Panc1 (cell line): ENCODE data around the gene PIEZO1. TPM values are rescaled to one million over a fixed set of nuclear protein-coding genes. Genes with fewer than 3 reads are reported as not detected.

ENCODE experiments used
- ATAC-seq: fragments of 200-7000 bp; cut with Tn5 transposase; 2 replicates; pipeline ENCODE4 v1.9.1; 2020; ENCODE audit warnings: mild to moderate bottlenecking, moderate library complexity
- BruUV-seq: library from RNA; stranded (reverse); fragments of 400-500 nt; replicated peaks from 2 replicates; lab custom pipeline; 2021; lab: Mats Ljungman, UMichigan
- CTCF ChIA-PET: fragments of 300-600 bp; sonication (Branson Sonifier 250); formaldehyde crosslinking; loops from one replicate; lab custom pipeline; 2022; ENCODE audit warnings: antibody characterized with exemption; lab: Charles Lee
- POLR2A ChIA-PET: fragments of 300-600 bp; sonication (Branson Sonifier 250); formaldehyde crosslinking; loops from one replicate; lab custom pipeline; 2022; ENCODE audit warnings: antibody characterized with exemption; lab: Charles Lee
- DNase-seq: peaks from one replicate; pipeline ENCODE4 v3.0.0-alpha.2; 2010; ENCODE audit warnings: low read depth, low spot score
- H3K27ac ChIP-seq: 2 replicates; pipeline ENCODE4 v1.5.1; 2011; ENCODE audit warnings: mild to moderate bottlenecking, low read length, inconsistent platforms
- H3K27me3 ChIP-seq: fragments of 200-500 bp; sonication (Bioruptor generic); 2 replicates; pipeline ENCODE4 v1.6.0; 2014; ENCODE audit warnings: low read length, inconsistent platforms; ENCODE audit not compliant: control insufficient read depth, insufficient read depth
- H3K36me3 ChIP-seq: fragments of 200-500 bp; sonication (Bioruptor generic); 2 replicates; pipeline ENCODE4 v1.5.1; 2014; ENCODE audit warnings: inconsistent platforms, mild to moderate bottlenecking, low read length, moderate library complexity; ENCODE audit not compliant: control insufficient read depth, insufficient read depth
- H3K4me1 ChIP-seq: 2 replicates; pipeline ENCODE4 v1.5.1; 2011; ENCODE audit warnings: inconsistent platforms, mild to moderate bottlenecking, low read length, moderate library complexity; ENCODE audit not compliant: control insufficient read depth, insufficient read depth
- H3K4me3 ChIP-seq, 2 experiments: 2 replicates each; pipeline ENCODE4 v1.5.1; 2011 to 2012; ENCODE audit warnings: low read depth in 2 of 2, low read length in 2 of 2, mild to moderate bottlenecking in 2 of 2, inconsistent platforms in 1 of 2, moderate library complexity in 1 of 2
- H3K9me3 ChIP-seq: fragments of 200-500 bp; sonication (Bioruptor generic); 2 replicates; pipeline ENCODE4 v1.5.1; 2014; ENCODE audit warnings: low read depth, mild to moderate bottlenecking, inconsistent platforms, low read length, moderate library complexity; ENCODE audit not compliant: control insufficient read depth, insufficient read depth
- CTCF ChIP-seq: fragments of 450-650 bp; IDR thresholded peaks from 2 replicates; pipeline ENCODE4 v1.5.1; 2017; ENCODE audit warnings: mild to moderate bottlenecking
- POLR2AphosphoS5 ChIP-seq: IDR thresholded peaks from 2 replicates; pipeline ENCODE4 v1.6.1; 2012; ENCODE audit warnings: mild to moderate bottlenecking, low read depth, low read length, moderate library complexity
- REST ChIP-seq, 2 experiments: IDR thresholded peaks; 2 replicates each; pipeline ENCODE4 v1.6.1; 2011 to 2012; ENCODE audit warnings: low read depth in 2 of 2, control low read depth in 1 of 2, low read length in 1 of 2, mild to moderate bottlenecking in 1 of 2, moderate library complexity in 1 of 2; ENCODE audit not compliant: insufficient read depth in 1 of 2
- SIN3A ChIP-seq: IDR thresholded peaks from 2 replicates; pipeline ENCODE4 v1.6.1; 2012; ENCODE audit warnings: low read depth, mild to moderate bottlenecking, low read length, moderate library complexity, borderline replicate concordance; ENCODE audit not compliant: insufficient read depth
- TCF7L2 ChIP-seq: IDR thresholded peaks from 2 replicates; pipeline ENCODE4 v1.6.1; 2011; ENCODE audit warnings: mild to moderate bottlenecking, low read depth, low read length, inconsistent platforms
- in situ Hi-C: cut with HindIII; loops from 2 replicates; pipeline ENCODE4 v1.10.0; 2016; ENCODE audit warnings: low sequenced_read_pairs, low pct_unique_long_range_greater_than_20kb
- intact Hi-C: fragments of 100-400 bp; cut with micrococcal nuclease; formaldehyde crosslinking; loops from one replicate; pipeline ENCODE4 v1.10.0; 2022; ENCODE audit not compliant: unreplicated experiment
- total RNA-seq: library from RNA; stranded (reverse); gene quantifications from one replicate; pipeline ENCODE4 v1.2.1, GENCODE V29; 2021; ENCODE audit not compliant: unreplicated experiment

The PIEZO1 gene
- total RNA-seq, 1 experiment from 2014 or later = 175 TPM

GRCh38 chr16:88833086-88833485 lies 48.1 kb upstream of the PIEZO1 start:
- H3K27ac ChIP-seq = no peak overlapping the region
- no peaks in the 10 kb centered on the region for H3K4me1 ChIP-seq
- peaks cover 2% of the 10 kb centered on the region; the same call in 1 of the 2 replicates for H3K36me3 ChIP-seq
- H3K27me3 ChIP-seq = no peaks in the 10 kb centered on the region
- CTCF ChIA-PET = no interaction called here
- DNase-seq (no peak), ATAC-seq (no peak)
- intact Hi-C loops (no loop called here), in situ Hi-C loops (no loop called here)
- POLR2A ChIA-PET = interaction anchor here (0.6 kb wide), 1 partner anchor 103 kb away, joined by 10 read pairs; no protein-coding TSS in a partner anchor
- no peak overlapping the region for H3K4me3 ChIP-seq
- H3K9me3 ChIP-seq = no peaks in the 10 kb centered on the region
- BruUV-seq = no TSS peak
- TF ChIP-seq REST (IDR thresholded peaks at IDR 0.05; ENCODE audit: insufficient read depth in 1 of 2, low read depth in 2 of 2, low read length in 1 of 2) = no peak

- no peak for DNase-seq
These were observed 46.8 kb upstream of the PIEZO1 start for GRCh38 chr16:88831838-88832237.

More at GRCh38 chr16:88831838-88832237, 46.8 kb upstream of the PIEZO1 start:
- POLR2A ChIA-PET = no interaction called here
- in situ Hi-C loops (no loop called here), intact Hi-C loops (no loop called here)
- TF ChIP-seq POLR2AphosphoS5 = no peak
- no peak for TF ChIP-seq TCF7L2
- TF ChIP-seq SIN3A = no peak
- TF ChIP-seq REST (IDR thresholded peaks at IDR 0.05; ENCODE audit: insufficient read depth in 1 of 2, low read depth in 2 of 2, low read length in 1 of 2) = no peak
- no peak for TF ChIP-seq CTCF
- ATAC-seq = peak; percentile 61; the same call in 1 of the 2 replicates
- no peaks in the 10 kb centered on the region for H3K9me3 ChIP-seq
- CTCF ChIA-PET = no interaction called here
- no TSS peak for BruUV-seq
- no peak overlapping the region for H3K4me3 ChIP-seq
- no peaks in the 10 kb centered on the region for H3K27me3 ChIP-seq
- H3K36me3 ChIP-seq = peaks cover 2% of the 10 kb centered on the region; the same call in 1 of the 2 replicates
- no peaks in the 10 kb centered on the region for H3K4me1 ChIP-seq
- no peak overlapping the region for H3K27ac ChIP-seq
